H1 (cell line): ENCODE data around the gene RTKN2. TPM values are rescaled to one million over a fixed set of nuclear protein-coding genes. Genes with fewer than 3 reads are reported as not detected.

Experiments used
- CTCF ChIA-PET: fragments of 300-600 bp; sonication (Branson Sonifier 250); formaldehyde crosslinking; loops from one replicate; lab custom pipeline; 2021; ENCODE audit not compliant: partially characterized antibody; lab: Charles Lee
- POLR2A ChIA-PET: fragments of 300-600 bp; sonication (Branson Sonifier 250); formaldehyde crosslinking; loops from one replicate; lab custom pipeline; 2021; ENCODE audit warnings: inconsistent platforms; ENCODE audit not compliant: partially characterized antibody; lab: Charles Lee
- DNase-seq, 2 experiments: peaks; one replicate each; pipeline versions ENCODE4 v3.0.0 to v3.0.0-alpha.2; 2010 to 2022; ENCODE audit warnings: low spot score in 2 of 2, low read depth in 1 of 2, mixed read lengths in 1 of 2
- FAIRE-seq: peaks from 2 replicates; lab custom pipeline; 2011; peaks lifted over from hg19 to GRCh38; lab: Jason Lieb, UNC
- H2AFZ ChIP-seq: 2 replicates; pipeline ENCODE4 v1.8.1; 2012; ENCODE audit warnings: low read length, inconsistent platforms
- H2AK5ac ChIP-seq: 2 replicates; pipeline ENCODE4 v1.6.1; 2013; ENCODE audit warnings: low read depth, low read length
- H2BK120ac ChIP-seq: replicated peaks from 2 replicates; pipeline ENCODE3; 2013; ENCODE audit warnings: low read depth, low read length, inconsistent platforms
- H2BK12ac ChIP-seq: 2 replicates; pipeline ENCODE4 v1.6.1; 2013; ENCODE audit warnings: low read depth, low read length
- H2BK15ac ChIP-seq: 2 replicates; pipeline ENCODE4 v1.6.1; 2013; ENCODE audit warnings: low read length
- H2BK20ac ChIP-seq: 2 replicates; pipeline ENCODE4 v1.6.1; 2013; ENCODE audit warnings: low read length
- H2BK5ac ChIP-seq: 2 replicates; pipeline ENCODE4 v1.6.1; 2013; ENCODE audit warnings: low read depth, low read length
- H3K14ac ChIP-seq: 2 replicates; pipeline ENCODE4 v1.6.1; 2013; ENCODE audit warnings: inconsistent platforms; ENCODE audit not compliant: insufficient read length
- H3K18ac ChIP-seq: 2 replicates; pipeline ENCODE4 v1.6.1; 2013; ENCODE audit warnings: low read length; ENCODE audit errors: extremely low read depth
- H3K23ac ChIP-seq: 2 replicates; pipeline ENCODE4 v1.6.1; 2013; ENCODE audit warnings: inconsistent platforms; ENCODE audit not compliant: insufficient read length
- H3K23me2 ChIP-seq: 2 replicates; pipeline ENCODE4 v1.6.1; 2013; ENCODE audit warnings: low read depth, low read length
- H3K27ac ChIP-seq: 2 replicates; pipeline ENCODE4 v1.6.1; 2011; ENCODE audit warnings: low read depth, low read length, inconsistent platforms
- H3K27me3 ChIP-seq, 4 experiments: replicated peaks in 1 of 4; 1 replicate in 1 of 4; 2 replicates in 3 of 4; pipeline versions ENCODE4 v1.6.1 to v1.8.1; 2011 to 2013; ENCODE audit warnings: low read length in 3 of 4, mild to moderate bottlenecking in 3 of 4, inconsistent platforms in 2 of 4, mixed read lengths in 2 of 4, moderate library complexity in 1 of 4; ENCODE audit not compliant: control insufficient read depth in 3 of 4, insufficient read depth in 3 of 4; ENCODE audit errors: extremely low read depth in 1 of 4
- H3K36me3 ChIP-seq, 4 experiments: 2 replicates each; pipeline versions ENCODE4 v1.6.1 to v1.8.1; 2011 to 2013; ENCODE audit warnings: mild to moderate bottlenecking in 4 of 4, low read length in 3 of 4, moderate library complexity in 2 of 4, control low read depth in 1 of 4, inconsistent platforms in 1 of 4; ENCODE audit not compliant: insufficient read depth in 4 of 4, control insufficient read depth in 2 of 4
- H3K4ac ChIP-seq: replicated peaks from 2 replicates; pipeline ENCODE3; 2013; ENCODE audit warnings: low read length, low read depth, mixed read lengths, inconsistent platforms; ENCODE audit not compliant: insufficient read length
- H3K4me1 ChIP-seq, 4 experiments: replicated peaks in 1 of 4; 1 replicate in 1 of 4; 2 replicates in 3 of 4; pipeline versions ENCODE4 v1.6.1 to v1.8.1; 2011 to 2013; ENCODE audit warnings: low read length in 3 of 4, inconsistent platforms in 2 of 4, mixed read lengths in 1 of 4; ENCODE audit not compliant: insufficient read depth in 4 of 4, control insufficient read depth in 3 of 4
- H3K4me2 ChIP-seq, 2 experiments: 2 replicates each; pipeline versions ENCODE4 v1.6.1 to v1.8.1; 2011 to 2013; ENCODE audit warnings: low read depth in 2 of 2, low read length in 2 of 2, control low read depth in 1 of 2, inconsistent platforms in 1 of 2, mild to moderate bottlenecking in 1 of 2; ENCODE audit not compliant: insufficient read depth in 1 of 2
- H3K4me3 ChIP-seq, 4 experiments: fragments of 200-600, 300-600 bp in 1 of 4; sonication (generic), shearing (Covaris generic), sonication (Bioruptor Twin) in 1 of 4; 2 replicates each; pipeline versions ENCODE4 v1.5.1 to v1.8.1; 2011 to 2016; ENCODE audit warnings: low read length in 4 of 4, low read depth in 3 of 4, control low read depth in 2 of 4, inconsistent platforms in 2 of 4, mild to moderate bottlenecking in 2 of 4, mixed read lengths in 1 of 4, moderate library complexity in 1 of 4; ENCODE audit not compliant: insufficient read depth in 2 of 4; ENCODE audit errors: extremely low read depth in 1 of 4
- H3K56ac ChIP-seq: replicated peaks from 2 replicates; pipeline ENCODE3; 2013; ENCODE audit warnings: low read depth, mild to moderate bottlenecking, mixed read lengths, low read length, inconsistent platforms; ENCODE audit not compliant: insufficient read length
- H3K79me1 ChIP-seq: 2 replicates; pipeline ENCODE4 v1.6.1; 2013; ENCODE audit warnings: low read depth, low read length, control low read depth
- H3K79me2 ChIP-seq, 2 experiments: 2 replicates each; pipeline versions ENCODE4 v1.6.1 to v1.8.1; 2012 to 2013; ENCODE audit warnings: low read length in 2 of 2, mild to moderate bottlenecking in 2 of 2, inconsistent platforms in 1 of 2; ENCODE audit not compliant: insufficient read depth in 2 of 2, control insufficient read depth in 1 of 2
- H3K9ac ChIP-seq, 4 experiments: replicated peaks in 1 of 4; 1 replicate in 1 of 4; 2 replicates in 3 of 4; pipeline versions ENCODE4 v1.6.1 to v1.8.1; 2011 to 2013; ENCODE audit warnings: low read depth in 3 of 4, low read length in 3 of 4, control low read depth in 2 of 4, mild to moderate bottlenecking in 2 of 4, moderate library complexity in 2 of 4, inconsistent platforms in 1 of 4; ENCODE audit errors: extremely low read depth in 1 of 4
- H3K9me3 ChIP-seq, 2 experiments: 2 replicates each; pipeline versions ENCODE4 v1.6.1 to v1.8.1; 2012 to 2013; ENCODE audit warnings: mild to moderate bottlenecking in 2 of 2, moderate library complexity in 2 of 2, control low read depth in 1 of 2, inconsistent platforms in 1 of 2, low read depth in 1 of 2, low read length in 1 of 2, mixed read lengths in 1 of 2; ENCODE audit not compliant: insufficient read depth in 2 of 2
- H4K20me1 ChIP-seq, 2 experiments: replicated peaks in 1 of 2; 2 replicates each; pipeline versions ENCODE3 to v1.8.1; 2011 to 2013; ENCODE audit warnings: inconsistent platforms in 2 of 2, low read length in 2 of 2, mild to moderate bottlenecking in 1 of 2; ENCODE audit not compliant: insufficient read depth in 2 of 2, control insufficient read depth in 1 of 2
- H4K5ac ChIP-seq: 2 replicates; pipeline ENCODE4 v1.6.1; 2013; ENCODE audit warnings: low read length, low read depth, mixed read lengths, inconsistent platforms; ENCODE audit not compliant: insufficient read length
- H4K8ac ChIP-seq: 2 replicates; pipeline ENCODE4 v1.8.0; 2013; ENCODE audit warnings: mild to moderate bottlenecking, moderate library complexity, low read length, inconsistent platforms; ENCODE audit not compliant: insufficient read depth; ENCODE audit errors: extremely low read depth
- H4K91ac ChIP-seq: replicated peaks from 2 replicates; pipeline ENCODE3; 2013; ENCODE audit warnings: low read length, mixed read lengths, inconsistent platforms; ENCODE audit not compliant: insufficient read length
- BCL11A ChIP-seq, 2 experiments: IDR thresholded peaks; one replicate each; pipeline ENCODE4 v1.6.1; 2011; ENCODE audit warnings: low read depth in 2 of 2, low read length in 2 of 2, mild to moderate bottlenecking in 2 of 2
- BRCA1 ChIP-seq: IDR thresholded peaks from 2 replicates; pipeline ENCODE4 v1.6.1; 2012; ENCODE audit warnings: low read depth, low read length, improper control_type of control experiment
- CTBP2 ChIP-seq: IDR thresholded peaks from 2 replicates; pipeline ENCODE4 v1.7.0; 2011; ENCODE audit warnings: borderline replicate concordance, mild to moderate bottlenecking, moderate library complexity, mixed read lengths, low read length; ENCODE audit not compliant: insufficient read depth, insufficient read length
- E2F6 ChIP-seq: IDR thresholded peaks from 2 replicates; pipeline ENCODE4 v1.6.1; 2012; ENCODE audit warnings: inconsistent platforms
- GABPA ChIP-seq: IDR thresholded peaks from 2 replicates; pipeline ENCODE4 v1.6.1; 2011; ENCODE audit warnings: mild to moderate bottlenecking, low read length, moderate library complexity, borderline replicate concordance; ENCODE audit not compliant: insufficient read depth
- JUND ChIP-seq: IDR thresholded peaks from 2 replicates; pipeline ENCODE4 v1.6.1; 2011; ENCODE audit warnings: mild to moderate bottlenecking, improper control_type of control experiment, low read length
- KDM5A ChIP-seq: fragments of 200-600 bp; IDR thresholded peaks from 2 replicates; pipeline ENCODE4 v1.7.1; 2012; ENCODE audit warnings: mild to moderate bottlenecking, low read length, inconsistent platforms, mixed read lengths
- MAFK ChIP-seq: IDR thresholded peaks from 2 replicates; pipeline ENCODE4 v1.6.1; 2012; ENCODE audit warnings: low read depth, mild to moderate bottlenecking, improper control_type of control experiment, low read length
- RFX5 ChIP-seq: IDR thresholded peaks from 2 replicates; pipeline ENCODE4 v1.6.1; 2011; ENCODE audit warnings: low read depth, low read length, improper control_type of control experiment, borderline replicate concordance
- RNF2 ChIP-seq: fragments of 200-900, 300-1000 bp; sonication (generic); IDR thresholded peaks from 2 replicates; pipeline ENCODE4 v1.7.1; 2016; ENCODE audit warnings: borderline replicate concordance, low read depth, mild to moderate bottlenecking, antibody characterized with exemption, low read length; ENCODE audit not compliant: poor library complexity, severe bottlenecking; ENCODE audit errors: missing control alignments
- RXRA ChIP-seq: IDR thresholded peaks from 2 replicates; pipeline ENCODE4 v1.6.1; 2011; ENCODE audit warnings: low read depth, mild to moderate bottlenecking, low read length, moderate library complexity; ENCODE audit not compliant: insufficient read depth
- SP2 ChIP-seq: IDR thresholded peaks from 2 replicates; pipeline ENCODE4 v1.6.1; 2012; ENCODE audit warnings: mild to moderate bottlenecking, low read length, inconsistent platforms
- SRF ChIP-seq: IDR thresholded peaks from 2 replicates; pipeline ENCODE4 v1.6.1; 2011; ENCODE audit warnings: mild to moderate bottlenecking, low read depth, low read length, moderate library complexity
- SUZ12 ChIP-seq: fragments of 200-600 bp; sonication (generic); IDR thresholded peaks from 2 replicates; pipeline ENCODE4 v1.6.1; 2012; ENCODE audit warnings: mild to moderate bottlenecking, inconsistent platforms, low read length, moderate library complexity, mixed read lengths
- WGBS, 2 experiments: shearing (Covaris generic) in 1 of 2; methylation state at CpG; one replicate each; pipeline versions ENCODE4 v1.1.6 to v1.1.7; 2013 to 2015; ENCODE audit warnings: low lambda C conversion rate in 2 of 2, mixed read lengths in 2 of 2, inconsistent platforms in 1 of 2, low coverage in 1 of 2, missing lambda C conversion rate in 1 of 2; ENCODE audit not compliant: insufficient replicate concordance in 2 of 2, insufficient coverage in 1 of 2, insufficient read length in 1 of 2; ENCODE audit errors: extremely low coverage in 1 of 2, missing lambda C conversion rate in 1 of 2; 5-methylcytosine and 5-hydroxymethylcytosine counted together
- polyA plus RNA-seq, 7 experiments: library from polyadenylated mRNA; depleted of rRNA in 3 of 7; stranded (reverse) in 5 of 7; unstranded in 2 of 7; fragments of >200 nt in 5 of 7; fragments of 200-250 nt in 2 of 7; gene quantifications; 1 replicate in 5 of 7; 2 replicates in 1 of 7; 4 replicates in 1 of 7; pipeline versions ENCODE4 v1.2.1 to v1.2.3, GENCODE V29; 2011 to 2013; ENCODE audit warnings: missing spikeins in 2 of 7, mixed read lengths in 2 of 7
- total RNA-seq: library from RNA; stranded (reverse); fragmentation: NEBNext Ultra II Directional; extraction: Animal tissue kit (Norgen Biotek cat#: 25700); gene quantifications from 2 replicates; pipeline ENCODE4 v1.2.1, GENCODE V29; 2021

Gene RTKN2
- total and polyA plus RNA-seq, 2 of the 8 experiments (the other 6 are each of a cell fraction or from before 2014, with no cell fraction given): 5.1 to 24.6 TPM

GRCh38 chr10:62252051-62252450 lies 16.6 kb downstream of the RTKN2 start:
- Histone ChIP-seq H3K9ac (no peak overlapping the region), H2AFZ (no peak overlapping the region), H3K4me2 (no peak overlapping the region), H3K36me3 (no peaks in the 10 kb centered on the region), H2BK20ac (no peak overlapping the region), H3K9me3 (no peaks in the 10 kb centered on the region), H4K8ac (no peak overlapping the region), H2BK15ac (no peak overlapping the region), H2BK120ac (no peak overlapping the region), H2BK12ac (no peak overlapping the region), H3K79me1 (no peaks in the 10 kb centered on the region), H2AK5ac (no peak overlapping the region), H3K14ac (no peak overlapping the region), H3K23me2 (no peaks in the 10 kb centered on the region), H3K56ac (no peak overlapping the region), H3K18ac (no peak overlapping the region), H2BK5ac (no peak overlapping the region), H3K4ac (no peak overlapping the region), H3K23ac (no peak overlapping the region), H3K4me3 (no peak overlapping the region), H3K27ac (no peak overlapping the region), H3K79me2 (peaks cover 0 to 58% of the 10 kb centered on the region in 2 experiments; a peak in 2 of 4 replicates), H3K27me3 (no peaks in the 10 kb centered on the region), H3K4me1 (0 out of 7 replicates have a peak, but pooled peaks cover 0 to 2% (median 0%) of the 10 kb centered on the region in 4 experiments), H4K20me1 (peaks cover 1 to 6% of the 10 kb centered on the region in 2 experiments), H4K5ac (no peak overlapping the region), H4K91ac (no peak overlapping the region)
- WGBS, 2 experiments: 91% methylated on average over 1 of the region's 1 CpG; no CpG with 5 or more reads in 1 of the 2 experiments
- no peak for DNase-seq
- ChIA-PET POLR2A (no interaction called here), CTCF (no interaction called here)
- FAIRE-seq: no peak
- TF ChIP-seq GABPA (no peak), SUZ12 (no peak), SP2 (no peak), RXRA (no peak), BCL11A (IDR thresholded peaks at IDR 0.05; ENCODE audit: low read depth in 2 of 2, low read length in 2 of 2) (no peak), JUND (no peak), E2F6 (no peak), RNF2 (no peak), CTBP2 (no peak), MAFK (no peak), RFX5 (no peak), BRCA1 (no peak), KDM5A (no peak), SRF (no peak)
